NCI-H510A (cell line): ENCODE data around the gene ZFTA.
A peak's percentile ranks its signal among the peaks of the same experiment; 100 is the strongest.
"Not testable (repeated sequence)": the region's sequence is repeated elsewhere in the genome, so short reads cannot be mapped to it uniquely, and the experiment has no call there.

Experiments
- DNase-seq: peaks from one replicate; lab custom pipeline; 2025; lab: John Stamatoyannopoulos, UW

The ZFTA gene

GRCh38 chr11:63775191-63775590, 6.6 kb upstream of the ZFTA start:
- DNase-seq, result no peak

GRCh38 chr11:63771741-63772318, 3.3 kb upstream of the ZFTA start:
- not testable (repeated sequence) for DNase-seq

- no peak for DNase-seq
Measured at GRCh38 chr11:63770763-63771162, 2.2 kb upstream of the ZFTA start.

DNA sequence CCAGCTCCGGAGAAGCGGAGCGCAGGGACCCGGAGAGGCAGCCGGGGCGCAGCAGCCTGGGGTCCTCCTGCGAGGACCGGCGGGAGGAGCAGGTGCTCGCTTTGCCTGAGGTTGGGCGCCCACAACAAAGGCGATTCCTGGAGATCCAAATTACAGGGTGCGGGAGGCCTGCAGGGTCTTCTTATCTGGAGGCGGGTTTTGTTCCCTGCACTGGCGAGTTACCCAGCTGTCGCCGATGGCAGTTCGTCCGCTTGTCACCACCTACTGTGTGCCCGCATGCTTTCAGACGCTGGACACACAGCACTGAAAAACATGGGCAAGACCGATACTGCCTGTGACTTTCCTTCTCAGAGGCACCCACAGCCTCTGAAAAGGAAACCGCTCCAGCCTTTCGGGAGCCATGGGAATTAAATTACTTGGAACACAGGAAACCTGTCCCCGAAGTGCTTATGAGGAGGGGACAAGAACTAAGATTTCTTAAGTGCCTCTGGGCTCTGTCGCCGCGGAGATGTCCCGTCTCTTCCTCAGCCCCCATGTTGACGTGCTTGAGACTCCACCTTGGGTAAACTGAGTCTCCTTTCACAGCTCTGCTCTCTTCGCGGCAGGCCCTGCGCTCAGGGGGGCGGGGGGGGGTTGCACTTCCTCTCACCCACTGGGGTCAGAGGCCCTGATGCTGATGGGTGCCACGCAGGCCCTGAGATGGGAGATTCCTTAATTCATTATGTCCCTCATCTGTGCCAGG, 1.3 kb upstream of the ZFTA start:
- no peak for DNase-seq

GRCh38 chr11:63769042-63769713, 603 bp upstream of the ZFTA start:
- peak; percentile 30 for DNase-seq

DNA sequence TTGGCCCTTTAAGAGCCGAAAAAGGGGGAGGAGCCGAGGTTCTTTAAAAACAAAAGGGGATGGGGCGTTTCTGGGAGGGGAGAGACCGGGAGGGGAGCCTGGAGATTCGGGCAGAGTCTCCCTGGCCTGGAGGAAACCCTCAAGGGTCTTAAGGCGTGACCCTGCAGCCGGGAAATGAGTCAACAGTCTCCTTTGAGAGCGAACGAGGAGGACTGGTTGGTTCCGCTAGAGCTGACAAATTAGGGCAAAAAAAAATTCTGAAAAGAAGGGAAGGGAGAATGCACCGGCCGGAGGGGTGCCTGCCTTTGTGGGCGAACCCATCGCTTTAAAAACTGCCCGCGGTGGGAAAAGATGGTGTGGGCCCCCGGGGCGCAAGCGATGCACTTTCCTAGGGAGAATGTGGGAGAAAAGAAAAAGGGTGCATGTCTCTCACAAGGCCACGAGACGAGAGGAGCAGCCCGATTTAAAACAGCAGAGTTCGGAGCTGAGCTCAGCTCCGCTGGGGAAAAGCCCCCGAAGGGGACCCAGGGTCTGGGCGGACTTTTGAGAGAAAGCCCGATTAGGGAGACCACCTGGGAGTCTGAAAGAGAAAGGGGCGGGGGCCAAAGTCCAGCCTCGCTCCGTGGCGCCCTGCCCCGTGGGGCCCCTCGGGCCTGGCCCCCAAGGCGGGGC, 874 bp downstream of the ZFTA start:
- peak; percentile 38 for DNase-seq

DNA sequence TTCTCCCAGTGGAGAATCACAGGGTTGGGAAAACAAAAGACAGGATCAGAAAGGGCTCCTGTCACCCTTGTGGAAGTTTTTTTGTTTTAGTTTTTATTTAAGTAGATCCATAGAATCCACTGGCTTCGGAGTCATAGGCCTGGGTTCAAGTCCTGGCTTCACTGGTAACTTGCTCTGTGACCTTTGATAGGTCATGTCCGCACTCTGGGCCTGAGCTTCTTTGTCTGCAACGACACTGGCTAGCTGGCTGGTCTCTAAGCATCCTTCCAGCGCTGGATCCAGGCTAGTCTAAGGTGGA, 1.4 kb downstream of the ZFTA start:
- no peak for DNase-seq

DNA sequence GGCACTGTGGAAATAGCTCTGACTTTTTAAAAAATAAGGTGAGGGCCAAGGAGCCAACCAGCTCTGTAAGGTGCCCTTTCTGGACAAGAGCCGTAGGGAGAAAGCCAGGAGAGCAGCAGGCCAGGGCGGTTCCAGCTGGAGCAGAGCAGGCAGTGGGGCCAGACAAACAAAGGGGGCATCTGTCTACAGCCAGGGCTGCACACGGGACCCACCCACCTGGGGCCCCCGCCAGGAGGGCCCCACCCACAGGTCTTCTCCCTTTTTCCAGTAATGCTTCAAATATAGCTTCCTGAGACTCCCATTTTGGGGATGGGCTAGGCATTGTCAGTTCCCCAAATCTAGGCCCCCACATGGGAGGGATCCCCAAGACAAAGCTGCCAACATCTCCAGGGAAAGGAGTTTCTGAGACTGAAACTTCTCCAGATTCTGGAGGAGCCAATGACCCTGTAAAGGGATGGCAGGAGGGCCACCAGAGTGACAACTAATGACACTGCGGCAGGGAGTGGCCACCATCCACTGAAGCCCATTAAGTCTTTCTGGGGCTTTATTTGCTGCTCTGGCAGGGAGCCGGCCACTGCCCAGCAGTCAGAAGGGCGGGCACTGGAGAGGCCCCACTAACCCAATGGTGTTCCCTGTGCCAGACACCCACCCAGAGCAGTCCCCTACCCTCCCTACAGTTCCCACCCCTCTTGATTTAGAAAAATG, 1.9 kb downstream of the ZFTA start:
- DNase-seq, result no peak

DNA sequence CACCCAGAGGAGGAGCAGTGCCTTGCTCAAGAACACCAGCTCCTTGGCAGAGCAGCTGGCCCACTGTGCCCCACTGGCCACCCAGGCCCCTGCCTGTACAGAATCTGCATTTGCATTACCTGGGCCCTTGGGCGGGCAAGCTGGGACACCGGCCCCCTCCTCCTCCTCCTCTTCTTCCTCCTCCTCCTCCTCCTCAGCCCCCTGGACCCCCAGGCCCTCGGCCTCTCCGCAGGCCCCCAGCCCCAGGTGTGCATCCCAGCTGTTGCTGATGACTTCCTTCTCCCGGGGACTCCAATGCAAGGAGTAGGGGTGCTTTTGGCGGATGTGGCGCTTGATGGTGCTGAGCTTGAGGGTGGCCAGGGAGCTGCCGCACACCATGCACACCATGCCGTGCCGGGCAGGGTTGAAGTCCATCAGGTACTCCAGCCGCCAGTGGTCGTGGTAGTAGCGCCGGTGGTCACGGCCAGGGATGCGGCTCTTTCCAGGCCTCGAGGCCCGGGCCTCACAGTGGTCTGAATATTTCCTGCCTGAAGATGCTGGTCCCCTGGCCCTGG, 2.8 kb downstream of the ZFTA start:
- no peak for DNase-seq

GRCh38 chr11:63764679-63765647, 3.6 kb downstream of the ZFTA start:
- no peak for DNase-seq

- no peak for DNase-seq
Measured at GRCh38 chr11:63764340-63764678, 4.3 kb downstream of the ZFTA start.

GRCh38 chr11:63763496-63764339, 4.9 kb downstream of the ZFTA start:
- DNase-seq, result no peak

- DNase-seq, result peak; percentile 7
Measured at GRCh38 chr11:63762654-63763495, 5.7 kb downstream of the ZFTA start.

- no peak for DNase-seq
Measured at GRCh38 chr11:63761931-63762653, 6.5 kb downstream of the ZFTA start.

DNA sequence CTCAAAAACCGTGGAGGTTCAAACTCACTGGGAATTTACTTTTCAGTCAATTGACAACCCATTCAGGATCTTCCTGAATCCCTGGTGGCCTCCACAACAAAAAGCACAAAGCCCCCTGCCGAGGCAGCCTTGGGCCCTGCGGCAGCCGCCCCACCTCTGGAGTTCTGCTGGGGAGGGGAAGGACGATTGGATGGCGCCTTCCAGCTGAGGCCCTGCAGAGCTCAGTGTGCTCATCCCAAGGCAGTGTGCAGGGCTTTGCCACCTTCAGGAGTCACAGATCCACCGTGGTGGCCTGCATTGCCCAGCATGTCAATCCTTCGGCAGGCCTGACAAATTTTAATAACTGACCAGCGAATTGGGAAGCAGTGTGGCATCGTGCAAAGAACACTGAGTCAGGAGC, 7.4 kb downstream of the ZFTA start:
- DNase-seq, result no peak

GRCh38 chr11:63760487-63761079, 8.0 kb downstream of the ZFTA start:
- DNase-seq, result no peak

GRCh38 chr11:63756919-63757761, 11.4 kb downstream of the ZFTA start:
- DNase-seq, result no peak
